ENCODE results near the gene ZNF555.

The ZNF555 gene

GRCh38 chr19:2827022-2827421 is 14.3 kb upstream of the ZNF555 start:
- DNase-seq: no peak

GRCh38 chr19:2827840-2828489 is 13.3 kb upstream of the ZNF555 start:
- no peak for DNase-seq

- DNase-seq: no peak
Observed at GRCh38 chr19:2834294-2834871, 6.9 kb upstream of the ZNF555 start.

GRCh38 chr19:2837430-2837829 is 3.8 kb upstream of the ZNF555 start:
- no peak for DNase-seq

DNA sequence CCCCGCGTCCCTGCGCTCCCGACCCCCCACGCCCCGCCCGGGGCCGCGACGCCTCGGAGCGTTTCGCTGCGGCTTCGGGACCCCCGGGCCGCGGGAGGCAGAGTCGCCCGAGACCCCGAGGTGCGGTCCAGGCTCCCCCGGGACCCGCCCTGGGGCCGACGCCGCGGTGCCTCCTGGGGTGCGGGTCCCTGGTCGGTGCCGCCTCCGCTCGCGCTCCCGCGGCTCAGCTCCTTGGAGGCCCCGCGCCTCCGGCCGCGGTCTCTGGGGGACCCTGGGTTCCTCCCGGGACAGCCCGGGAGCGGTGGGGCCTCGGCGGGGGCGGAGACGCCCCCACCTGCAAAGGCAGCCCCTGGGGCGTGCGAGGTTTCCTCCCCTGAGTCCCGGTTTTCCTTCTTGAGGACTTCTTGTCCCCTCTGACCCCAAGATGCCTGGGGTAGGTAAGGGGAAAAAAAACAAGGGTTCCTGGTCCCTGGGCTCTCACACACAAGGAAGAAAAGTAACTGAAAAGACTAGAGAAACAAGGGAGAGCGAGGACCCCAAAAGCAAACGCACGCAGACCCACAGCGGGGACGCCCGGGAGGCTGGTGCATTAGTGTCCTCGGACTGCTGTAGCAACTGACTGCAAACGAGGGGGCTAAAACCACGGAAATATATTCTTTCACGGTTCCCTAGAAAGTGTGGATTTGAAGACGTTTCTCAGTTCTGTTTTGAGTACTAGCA is 740 bp downstream of the ZNF555 start:
- no peak for DNase-seq

DNA sequence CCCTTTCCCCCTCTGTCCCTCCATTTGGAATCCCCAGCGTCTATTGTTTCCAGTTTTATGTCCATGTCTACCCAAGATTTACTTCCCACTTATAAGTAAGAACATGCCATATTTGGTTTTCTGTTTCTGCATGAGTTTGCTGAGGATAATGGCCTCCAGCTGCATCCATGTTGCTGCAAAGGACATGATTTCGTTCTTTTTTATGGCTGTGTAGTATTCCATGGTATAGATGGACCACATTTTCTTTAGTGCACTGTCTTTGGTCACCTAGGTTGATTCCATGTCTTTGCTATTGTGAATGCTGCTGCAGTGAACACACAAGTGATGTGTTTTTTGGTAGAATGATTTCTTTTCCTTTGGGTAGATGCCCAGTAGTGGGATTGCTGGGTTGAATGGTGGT is 3.8 kb downstream of the ZNF555 start:
- no peak for DNase-seq

- DNase-seq: no peak
Observed at GRCh38 chr19:2846180-2846894, 5.1 kb downstream of the ZNF555 start.

DNA sequence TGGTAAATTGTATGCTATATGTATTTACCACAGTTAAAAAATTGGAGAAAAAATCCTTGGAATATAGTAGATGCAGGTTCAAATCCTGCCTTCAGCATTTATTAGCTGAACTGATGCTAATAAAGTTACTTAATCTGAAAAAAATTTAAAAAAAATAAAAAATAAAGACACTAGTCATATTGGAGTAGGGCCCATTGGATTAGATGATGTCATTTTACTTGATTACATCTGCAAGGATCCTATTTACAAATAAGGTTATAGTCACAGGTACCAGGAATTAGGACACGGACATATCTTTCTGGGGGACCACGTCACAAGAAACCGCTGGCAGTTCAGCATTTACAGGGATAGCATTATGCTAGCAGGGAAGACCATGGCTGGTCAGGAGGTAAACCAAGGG is 6.2 kb downstream of the ZNF555 start:
- no peak for DNase-seq

GRCh38 chr19:2848616-2849015 is 7.3 kb downstream of the ZNF555 start:
- peak; percentile 18 for DNase-seq

GRCh38 chr19:2850256-2850925 is 9.1 kb downstream of the ZNF555 start:
- DNase-seq: no peak

DNA sequence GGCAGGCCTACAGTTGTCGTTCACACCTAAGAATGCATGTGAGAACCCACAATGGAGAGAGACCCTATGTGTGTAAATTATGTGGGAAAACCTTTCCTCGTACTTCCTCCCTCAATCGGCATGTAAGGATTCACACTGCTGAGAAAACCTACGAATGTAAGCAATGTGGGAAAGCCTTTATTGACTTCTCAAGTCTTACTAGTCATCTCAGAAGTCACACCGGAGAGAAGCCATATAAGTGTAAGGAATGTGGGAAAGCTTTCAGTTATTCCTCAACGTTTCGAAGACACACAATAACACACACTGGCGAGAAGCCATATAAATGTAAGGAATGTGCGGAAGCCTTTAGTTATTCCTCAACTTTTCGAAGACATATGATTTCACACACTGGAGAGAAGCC is 11.3 kb downstream of the ZNF555 start:
- no peak for DNase-seq

DNA sequence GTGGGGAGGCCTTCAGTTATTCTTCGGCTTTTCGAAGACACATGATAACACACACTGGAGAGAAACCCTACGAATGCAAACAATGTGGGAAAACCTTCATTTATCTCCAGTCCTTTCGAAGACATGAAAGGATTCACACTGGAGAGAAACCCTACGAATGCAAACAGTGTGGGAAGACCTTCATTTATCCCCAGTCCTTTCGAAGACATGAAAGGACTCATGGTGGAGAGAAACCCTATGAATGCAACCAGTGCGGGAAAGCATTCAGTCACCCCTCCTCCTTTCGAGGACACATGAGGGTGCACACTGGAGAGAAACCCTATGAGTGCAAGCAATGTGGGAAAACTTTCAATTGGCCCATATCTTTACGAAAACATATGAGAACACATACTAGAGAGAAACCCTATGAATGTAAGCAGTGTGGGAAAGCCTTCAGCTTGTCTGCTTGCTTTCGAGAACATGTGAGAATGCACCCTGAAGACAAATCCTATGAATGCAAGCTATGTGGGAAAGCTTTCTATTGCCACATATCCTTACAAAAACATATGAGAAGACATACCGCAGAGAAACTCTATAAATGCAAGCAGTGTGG is 11.8 kb downstream of the ZNF555 start:
- DNase-seq: no peak

- DNase-seq: no peak
Observed at GRCh38 chr19:2854849-2855248, 13.6 kb downstream of the ZNF555 start.

DNA sequence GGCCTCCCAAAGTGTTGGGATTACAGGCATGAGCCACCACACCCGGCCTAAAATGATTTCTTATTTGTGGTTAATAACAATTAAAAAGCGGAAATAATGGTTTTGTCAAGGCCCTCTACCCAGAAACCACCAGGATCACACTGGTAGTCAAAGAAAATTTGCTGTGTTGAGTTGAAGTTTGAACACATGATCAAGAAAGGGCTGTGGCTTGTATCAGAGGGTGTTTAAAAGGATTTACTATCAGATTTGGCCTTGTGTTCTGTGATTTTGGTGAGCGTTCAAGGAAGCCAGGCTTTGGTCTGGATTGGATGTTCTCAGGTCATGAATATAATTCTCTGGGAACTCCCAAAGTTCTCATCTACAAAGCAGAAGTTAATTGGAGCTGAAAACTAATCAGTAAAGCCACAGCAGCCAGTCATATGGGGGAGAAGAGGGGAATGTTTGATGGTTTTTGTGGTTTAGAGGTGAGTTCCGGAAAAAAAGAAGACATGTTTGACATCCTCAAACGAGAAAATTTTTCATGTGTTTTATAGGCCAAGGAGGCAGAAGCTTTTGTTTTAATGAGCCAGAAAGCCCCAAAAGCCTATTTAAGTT is 15.3 kb downstream of the ZNF555 start:
- DNase-seq: no peak

DNA sequence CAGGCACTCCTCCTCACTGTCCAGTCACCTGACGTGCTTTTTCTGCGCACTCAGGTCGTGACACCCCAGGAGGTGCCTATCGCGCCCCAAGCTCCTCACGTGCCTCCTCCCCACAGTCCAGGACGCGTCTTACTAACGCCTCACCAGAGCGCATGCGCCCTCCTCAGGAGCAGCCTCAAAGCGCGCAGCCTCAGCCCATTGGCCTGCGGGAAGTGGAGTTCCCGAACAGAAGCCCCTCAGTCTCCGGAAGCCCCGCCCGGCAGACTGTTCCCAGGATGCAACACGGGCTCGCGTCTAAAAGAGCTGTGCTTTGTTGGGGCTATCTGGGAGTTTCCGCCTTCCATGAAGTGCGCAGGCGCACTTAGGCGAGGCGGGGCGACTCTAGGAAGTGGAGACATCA is 17.6 kb downstream of the ZNF555 start:
- no peak for DNase-seq

GRCh38 chr19:2863816-2864215 is 22.5 kb downstream of the ZNF555 start:
- no peak for DNase-seq

GRCh38 chr19:2865334-2866100 is 24.2 kb downstream of the ZNF555 start:
- DNase-seq: no peak

- DNase-seq: no peak
Observed at GRCh38 chr19:2866495-2867024, 25.3 kb downstream of the ZNF555 start.

DNA sequence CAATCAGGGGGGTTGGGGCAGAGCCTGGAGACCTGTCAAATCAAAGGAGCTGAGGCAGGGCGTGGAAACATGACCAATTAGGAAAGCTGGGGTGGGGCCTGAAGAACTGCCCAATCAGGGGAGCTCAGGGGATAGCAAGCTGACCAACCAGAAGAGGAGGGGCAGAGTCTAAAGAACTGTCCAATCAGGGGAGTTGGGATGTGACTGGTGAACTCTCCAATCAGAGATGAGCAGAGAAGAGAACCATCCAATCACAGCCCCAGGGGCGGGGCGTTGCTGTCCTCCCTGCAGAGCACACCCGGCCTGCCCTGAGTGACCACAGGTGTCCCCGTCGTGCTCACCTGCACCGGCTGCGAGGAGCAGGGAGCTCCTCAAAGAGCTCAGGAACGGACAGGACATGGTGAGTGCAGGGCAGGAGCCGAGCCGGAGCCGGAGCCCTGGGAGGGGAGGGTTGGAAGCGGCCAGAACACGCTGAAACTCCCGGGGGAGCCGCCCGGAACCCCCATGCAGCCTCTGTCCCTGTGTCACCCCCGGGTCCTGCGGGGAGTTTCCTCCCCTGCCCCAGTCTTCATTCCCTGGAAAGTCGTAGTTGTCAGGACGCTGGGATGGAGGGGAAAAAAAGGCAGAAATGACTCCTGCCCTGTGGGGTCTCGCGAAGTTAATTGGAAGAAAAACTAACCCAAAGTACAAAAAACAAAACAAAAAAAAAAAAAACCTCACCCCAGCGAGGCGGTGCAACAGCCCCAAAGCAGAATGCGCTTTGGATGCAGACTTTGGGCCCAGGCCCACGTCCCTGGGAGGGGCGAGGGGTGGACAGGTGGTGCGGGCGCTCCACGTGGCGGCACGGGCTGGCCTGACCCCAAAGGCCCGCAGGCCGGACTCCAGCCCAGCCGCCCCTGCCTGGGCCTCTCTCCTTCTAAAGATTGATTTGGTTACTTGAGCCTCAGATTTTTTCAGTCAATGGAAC is 26.0 kb downstream of the ZNF555 start, which contains the start of gene ZNF556:
TSS of gene ZNF556 (plus strand) at position 311 of the 967 bp plus-strand sequence. CDS start at position 398, 87 bp downstream.
- DNase-seq: no peak

GRCh38 chr19:2869618-2870017 is 28.3 kb downstream of the ZNF555 start:
- DNase-seq: no peak
